GM12873 (cell line): ENCODE data around the gene KIF21A.

Experiments
- TF ChIP-seq, protein P1 (sequence below): IDR thresholded peaks from 2 replicates; pipeline ENCODE4 v1.5.1; 2012; ENCODE audit warnings: low read depth, mild to moderate bottlenecking, moderate library complexity, low read length, control low read depth; ENCODE audit not compliant: insufficient read depth; ENCODE audit errors: missing control alignments

The KIF21A gene

GRCh38 chr12:39467432-39467870 lies 24.5 kb upstream of the KIF21A start:
- TF ChIP-seq, protein P1, sequence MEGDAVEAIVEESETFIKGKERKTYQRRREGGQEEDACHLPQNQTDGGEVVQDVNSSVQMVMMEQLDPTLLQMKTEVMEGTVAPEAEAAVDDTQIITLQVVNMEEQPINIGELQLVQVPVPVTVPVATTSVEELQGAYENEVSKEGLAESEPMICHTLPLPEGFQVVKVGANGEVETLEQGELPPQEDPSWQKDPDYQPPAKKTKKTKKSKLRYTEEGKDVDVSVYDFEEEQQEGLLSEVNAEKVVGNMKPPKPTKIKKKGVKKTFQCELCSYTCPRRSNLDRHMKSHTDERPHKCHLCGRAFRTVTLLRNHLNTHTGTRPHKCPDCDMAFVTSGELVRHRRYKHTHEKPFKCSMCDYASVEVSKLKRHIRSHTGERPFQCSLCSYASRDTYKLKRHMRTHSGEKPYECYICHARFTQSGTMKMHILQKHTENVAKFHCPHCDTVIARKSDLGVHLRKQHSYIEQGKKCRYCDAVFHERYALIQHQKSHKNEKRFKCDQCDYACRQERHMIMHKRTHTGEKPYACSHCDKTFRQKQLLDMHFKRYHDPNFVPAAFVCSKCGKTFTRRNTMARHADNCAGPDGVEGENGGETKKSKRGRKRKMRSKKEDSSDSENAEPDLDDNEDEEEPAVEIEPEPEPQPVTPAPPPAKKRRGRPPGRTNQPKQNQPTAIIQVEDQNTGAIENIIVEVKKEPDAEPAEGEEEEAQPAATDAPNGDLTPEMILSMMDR = no peak

DNA sequence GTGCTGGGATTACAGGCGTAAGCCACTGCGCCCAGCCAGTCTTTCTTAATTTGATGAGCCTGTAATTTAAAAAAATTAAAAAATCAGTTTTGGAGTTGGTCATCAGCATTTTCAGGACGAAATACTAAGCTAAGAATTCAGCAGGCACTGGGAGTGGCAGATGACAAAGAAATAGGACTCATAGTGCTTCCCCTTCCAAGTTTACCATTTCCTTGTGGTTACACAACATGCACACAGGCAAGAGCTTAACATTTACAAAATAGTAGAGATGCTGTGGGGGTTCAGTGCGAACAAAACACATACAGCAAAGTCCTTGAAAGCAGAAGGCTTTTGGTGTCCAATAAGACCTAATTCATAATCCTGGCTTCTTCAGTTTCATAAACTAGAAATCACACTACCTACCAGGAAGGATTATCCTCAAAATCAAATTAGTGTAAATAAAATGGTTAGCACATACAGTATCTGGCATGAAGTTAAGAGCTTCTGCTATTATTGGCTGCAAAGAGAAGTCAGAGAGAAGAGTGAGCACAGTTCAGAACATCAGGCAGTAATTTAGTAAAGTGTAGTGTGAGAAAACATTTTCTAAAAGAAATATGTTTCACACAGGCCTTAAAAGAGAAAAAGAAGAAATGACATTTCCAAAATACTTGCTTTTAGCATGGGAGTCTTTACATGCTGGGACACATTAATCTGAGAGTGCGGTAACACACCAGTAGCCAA lies 22.2 kb upstream of the KIF21A start:
- TF ChIP-seq, protein P1 = no peak

DNA sequence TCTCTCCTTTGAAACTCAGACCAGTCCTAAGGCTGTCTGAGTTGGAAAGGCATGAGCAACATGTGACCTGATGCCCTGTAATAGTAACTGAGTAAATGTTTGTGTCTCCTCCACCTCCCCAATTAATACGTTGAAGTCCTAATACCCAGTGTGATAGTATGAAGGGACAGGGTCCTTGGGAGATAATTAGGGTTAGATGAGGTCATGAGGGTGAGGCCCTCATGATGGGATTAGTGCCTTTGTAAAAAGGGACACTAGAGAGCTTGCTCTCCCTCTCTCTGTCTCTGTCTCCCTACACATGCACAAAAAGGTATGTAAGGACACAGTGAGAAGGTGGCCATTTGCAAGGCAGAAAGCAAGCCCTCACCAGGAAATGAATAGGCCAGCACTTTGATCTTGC lies 18.1 kb upstream of the KIF21A start:
- TF ChIP-seq, protein P1 = no peak

DNA sequence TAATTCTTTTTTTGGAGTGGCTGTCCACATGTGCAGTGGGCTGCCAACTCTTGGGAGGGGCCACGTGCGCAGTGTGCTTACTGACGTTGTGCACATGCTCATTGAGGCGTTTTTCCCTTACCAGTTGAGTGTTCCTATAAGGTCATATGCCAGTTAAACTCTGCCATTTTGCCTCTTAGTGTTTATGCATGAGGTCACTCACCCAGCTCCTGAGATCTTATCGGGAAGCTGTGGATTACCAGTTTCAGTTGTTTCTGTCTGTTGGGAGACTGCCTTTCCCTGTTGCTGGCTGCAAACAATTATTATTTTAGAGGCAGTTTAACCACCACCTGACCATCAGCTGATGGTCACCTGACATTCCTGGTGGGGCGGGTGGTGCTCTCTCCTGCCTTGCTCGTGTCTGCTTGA lies 16.1 kb upstream of the KIF21A start:
- TF ChIP-seq, protein P1 = no peak

DNA sequence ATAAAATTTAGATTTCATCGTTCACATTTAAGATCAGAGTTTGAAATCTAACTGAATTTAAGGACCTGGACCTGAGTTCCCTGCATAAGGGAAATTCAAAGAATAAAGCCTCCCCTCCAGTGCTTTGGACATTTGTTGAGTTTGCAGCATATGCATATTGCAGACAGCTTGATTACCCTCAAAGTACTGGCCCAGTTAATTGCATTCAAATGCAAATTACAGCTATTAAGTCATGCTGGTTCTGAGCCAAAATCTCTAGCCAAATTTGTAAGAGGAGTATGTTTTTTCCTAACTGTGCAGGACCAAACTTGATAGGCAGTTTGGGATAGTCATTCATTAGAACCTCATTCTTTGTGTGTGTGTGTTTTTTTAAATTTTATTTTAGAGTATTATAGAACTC lies 9.1 kb upstream of the KIF21A start:
- TF ChIP-seq, protein P1 = no peak

GRCh38 chr12:39448038-39448437 lies 5.1 kb upstream of the KIF21A start:
- TF ChIP-seq, protein P1 = no peak

DNA sequence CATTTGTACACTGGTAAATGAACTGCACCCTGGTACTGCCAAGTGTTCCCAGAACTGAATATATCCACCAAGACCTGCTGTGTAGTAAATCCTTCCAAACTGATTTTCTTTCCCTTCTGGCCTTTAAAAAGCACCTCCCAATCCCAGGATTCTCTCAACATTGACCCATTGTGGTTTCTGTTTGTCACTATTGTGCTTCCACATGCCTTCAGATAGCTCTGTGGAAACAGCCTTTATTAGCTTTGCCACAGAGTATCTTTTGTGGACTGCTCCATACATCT lies 949 bp upstream of the KIF21A start:
- TF ChIP-seq, protein P1 = no peak
